Subcutaneous adipose tissue (tissue), 4 donors: ENCODE data around the gene BMP3. TPM values are rescaled to one million over a fixed set of nuclear protein-coding genes. Genes with fewer than 3 reads are reported as not detected.

Experiments used
- total RNA-seq, 4 donors: library from RNA; depleted of rRNA; stranded (reverse); fragments of >200 nt; gene quantifications; one replicate each; pipeline ENCODE4 v1.1.0, GENCODE V29; 2016
- TF ChIP-seq, protein P1 (sequence below): fragments of 450-650 bp; IDR thresholded peaks from one replicate; pipeline ENCODE4 v1.5.1; 2016; ENCODE audit warnings: low read depth, mild to moderate bottlenecking, control low read depth, antibody characterized with exemption, moderate library complexity

Gene BMP3
- total RNA-seq, 4 donors from 2014 or later: 1.5 to 33.3 (median 5.5) TPM

GRCh38 chr4:81093720-81094401, 63.4 kb downstream of the BMP3 start:
- TF ChIP-seq, protein P1, sequence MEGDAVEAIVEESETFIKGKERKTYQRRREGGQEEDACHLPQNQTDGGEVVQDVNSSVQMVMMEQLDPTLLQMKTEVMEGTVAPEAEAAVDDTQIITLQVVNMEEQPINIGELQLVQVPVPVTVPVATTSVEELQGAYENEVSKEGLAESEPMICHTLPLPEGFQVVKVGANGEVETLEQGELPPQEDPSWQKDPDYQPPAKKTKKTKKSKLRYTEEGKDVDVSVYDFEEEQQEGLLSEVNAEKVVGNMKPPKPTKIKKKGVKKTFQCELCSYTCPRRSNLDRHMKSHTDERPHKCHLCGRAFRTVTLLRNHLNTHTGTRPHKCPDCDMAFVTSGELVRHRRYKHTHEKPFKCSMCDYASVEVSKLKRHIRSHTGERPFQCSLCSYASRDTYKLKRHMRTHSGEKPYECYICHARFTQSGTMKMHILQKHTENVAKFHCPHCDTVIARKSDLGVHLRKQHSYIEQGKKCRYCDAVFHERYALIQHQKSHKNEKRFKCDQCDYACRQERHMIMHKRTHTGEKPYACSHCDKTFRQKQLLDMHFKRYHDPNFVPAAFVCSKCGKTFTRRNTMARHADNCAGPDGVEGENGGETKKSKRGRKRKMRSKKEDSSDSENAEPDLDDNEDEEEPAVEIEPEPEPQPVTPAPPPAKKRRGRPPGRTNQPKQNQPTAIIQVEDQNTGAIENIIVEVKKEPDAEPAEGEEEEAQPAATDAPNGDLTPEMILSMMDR: no peak

DNA sequence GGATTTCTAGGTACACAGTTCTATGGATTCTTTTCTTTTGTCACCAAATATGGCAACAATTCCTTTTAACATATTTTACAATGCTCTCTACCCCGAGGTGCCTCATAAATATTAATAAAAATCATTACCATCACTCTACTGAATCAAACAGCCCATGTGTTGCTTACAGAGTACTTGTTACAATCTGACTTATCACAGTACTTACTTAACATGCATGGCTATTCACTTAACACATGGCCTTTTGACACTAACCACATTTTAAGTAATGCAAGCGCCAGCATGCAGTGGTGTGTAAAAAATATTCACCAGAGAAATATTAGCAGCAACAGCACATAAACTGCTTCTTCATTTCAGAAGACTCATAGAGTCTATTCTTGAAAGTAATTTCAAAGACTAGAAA, 64.9 kb downstream of the BMP3 start:
- TF ChIP-seq, protein P1: no peak

DNA sequence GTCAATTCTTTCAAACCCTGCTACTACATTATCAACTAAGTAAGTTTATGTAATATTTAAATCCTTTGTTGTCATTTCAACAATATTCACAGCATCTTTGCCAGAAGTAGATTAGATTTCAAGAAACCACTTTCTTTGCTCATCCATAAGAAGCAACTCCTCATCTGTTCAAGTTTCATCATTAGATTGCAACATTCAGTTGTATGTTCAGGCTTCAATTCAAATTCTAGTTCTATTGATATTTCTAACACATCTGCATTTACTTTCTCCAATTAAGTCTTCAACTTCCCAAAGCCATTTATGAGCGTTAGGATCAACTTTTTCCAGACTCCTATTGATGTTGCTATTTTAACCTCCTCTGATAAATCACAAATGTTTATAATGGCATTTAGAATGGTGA, 66.1 kb downstream of the BMP3 start:
- TF ChIP-seq, protein P1: no peak

DNA sequence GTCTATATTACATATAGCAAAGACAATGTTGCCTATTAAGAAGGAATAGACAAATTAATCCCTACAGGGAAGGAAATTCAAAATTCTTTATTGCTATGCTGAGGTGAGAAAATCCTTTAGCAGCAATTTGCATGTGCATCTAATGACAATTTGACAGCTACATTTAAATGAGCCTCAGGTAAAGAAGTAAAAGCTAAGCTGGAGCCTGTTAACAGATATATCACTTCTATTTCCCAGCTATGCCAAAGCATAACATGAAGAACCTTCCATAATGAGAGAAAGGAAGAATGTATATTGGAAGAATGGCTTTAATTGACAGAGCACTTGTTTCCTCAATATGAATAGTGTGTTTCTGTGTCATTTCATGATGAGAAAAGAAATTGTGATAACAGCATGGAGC, 71.6 kb downstream of the BMP3 start:
- TF ChIP-seq, protein P1: no peak

- TF ChIP-seq, protein P1: no peak
Measured at GRCh38 chr4:81106150-81106549, 75.6 kb downstream of the BMP3 start.

Other genes starting within 250 kb of the BMP3 start
- gene PRKG2, start 184.5 kb downstream of the BMP3 start, total RNA-seq: 1 to 10 TPM in 2 of 4 donors, under 1 TPM in 2; 0.44 to 4.1 (median 1.1) TPM